Gastroesophageal sphincter (tissue), 3 donors: ENCODE measurements around the gene DCDC1.

Experiments
- EP300 ChIP-seq: sonication (generic); formaldehyde crosslinking; IDR thresholded peaks from one replicate; pipeline ENCODE4 v1.6.1; 2017; ENCODE audit warnings: antibody characterized with exemption, mild to moderate bottlenecking
- POLR2A ChIP-seq, 2 donors: fragments of 450-650 bp; IDR thresholded peaks; one replicate each; pipeline ENCODE4 v1.6.1; 2017; ENCODE audit warnings: antibody characterized with exemption in 2 of 2, mild to moderate bottlenecking in 2 of 2, moderate library complexity in 1 of 2
- TF ChIP-seq, protein P1 (sequence below), 4 experiments: fragments of 200-600 bp in 2 of 4; fragments of 450-650 bp in 2 of 4; sonication (generic) in 1 of 4; IDR thresholded peaks; one replicate each; pipeline ENCODE4 v1.5.1; 2017 to 2019; ENCODE audit warnings: antibody characterized with exemption in 4 of 4, mild to moderate bottlenecking in 2 of 4, moderate library complexity in 2 of 4

GRCh38 chr11:31001427-31001826 is 368.1 kb downstream of the DCDC1 start:
- TF ChIP-seq, protein P1, sequence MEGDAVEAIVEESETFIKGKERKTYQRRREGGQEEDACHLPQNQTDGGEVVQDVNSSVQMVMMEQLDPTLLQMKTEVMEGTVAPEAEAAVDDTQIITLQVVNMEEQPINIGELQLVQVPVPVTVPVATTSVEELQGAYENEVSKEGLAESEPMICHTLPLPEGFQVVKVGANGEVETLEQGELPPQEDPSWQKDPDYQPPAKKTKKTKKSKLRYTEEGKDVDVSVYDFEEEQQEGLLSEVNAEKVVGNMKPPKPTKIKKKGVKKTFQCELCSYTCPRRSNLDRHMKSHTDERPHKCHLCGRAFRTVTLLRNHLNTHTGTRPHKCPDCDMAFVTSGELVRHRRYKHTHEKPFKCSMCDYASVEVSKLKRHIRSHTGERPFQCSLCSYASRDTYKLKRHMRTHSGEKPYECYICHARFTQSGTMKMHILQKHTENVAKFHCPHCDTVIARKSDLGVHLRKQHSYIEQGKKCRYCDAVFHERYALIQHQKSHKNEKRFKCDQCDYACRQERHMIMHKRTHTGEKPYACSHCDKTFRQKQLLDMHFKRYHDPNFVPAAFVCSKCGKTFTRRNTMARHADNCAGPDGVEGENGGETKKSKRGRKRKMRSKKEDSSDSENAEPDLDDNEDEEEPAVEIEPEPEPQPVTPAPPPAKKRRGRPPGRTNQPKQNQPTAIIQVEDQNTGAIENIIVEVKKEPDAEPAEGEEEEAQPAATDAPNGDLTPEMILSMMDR (IDR thresholded peaks at IDR 0.05): no peak
- no peak for TF ChIP-seq POLR2A (IDR thresholded peaks at IDR 0.05)
- TF ChIP-seq EP300: no peak
